AML-193 (cell line): Measurements from ENCODE around the gene POU6F1.

Experiments used
- DNase-seq, 2 experiments: peaks; one replicate each; lab custom pipeline; 2025; lab: John Stamatoyannopoulos, UW

POU6F1 gene

GRCh38 chr12:51163795-51164194, 54.1 kb downstream of the POU6F1 start:
- DNase-seq, result no peak

- no peak for DNase-seq
Measured at GRCh38 chr12:51162217-51162616, 55.6 kb downstream of the POU6F1 start.

GRCh38 chr12:51160814-51161459, 56.9 kb downstream of the POU6F1 start:
- DNase-seq, result no peak

- no peak for DNase-seq
Measured at GRCh38 chr12:51156245-51156765, 61.6 kb downstream of the POU6F1 start.

DNA sequence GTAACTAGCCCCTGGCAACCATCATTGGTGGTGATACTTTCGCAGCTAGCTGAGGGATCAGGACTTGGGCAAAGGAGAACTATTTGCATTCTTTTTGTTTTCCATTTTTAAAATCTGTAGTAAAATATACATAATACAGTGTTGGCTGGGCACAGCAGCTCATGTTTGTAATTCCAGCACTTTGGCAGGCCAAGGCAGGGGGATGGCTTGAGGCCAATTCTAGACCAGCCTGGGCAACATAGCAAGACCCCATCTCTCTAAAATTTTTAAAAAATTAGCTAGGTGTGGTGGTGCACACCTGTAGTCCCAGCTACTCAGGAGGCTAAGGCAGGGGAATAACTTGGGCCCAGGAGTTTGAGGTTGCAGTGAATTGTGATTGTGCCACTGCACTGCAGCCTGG, 64.9 kb downstream of the POU6F1 start:
- DNase-seq, result no peak

GRCh38 chr12:51150777-51151176, 67.1 kb downstream of the POU6F1 start:
- DNase-seq, result no peak

DNA sequence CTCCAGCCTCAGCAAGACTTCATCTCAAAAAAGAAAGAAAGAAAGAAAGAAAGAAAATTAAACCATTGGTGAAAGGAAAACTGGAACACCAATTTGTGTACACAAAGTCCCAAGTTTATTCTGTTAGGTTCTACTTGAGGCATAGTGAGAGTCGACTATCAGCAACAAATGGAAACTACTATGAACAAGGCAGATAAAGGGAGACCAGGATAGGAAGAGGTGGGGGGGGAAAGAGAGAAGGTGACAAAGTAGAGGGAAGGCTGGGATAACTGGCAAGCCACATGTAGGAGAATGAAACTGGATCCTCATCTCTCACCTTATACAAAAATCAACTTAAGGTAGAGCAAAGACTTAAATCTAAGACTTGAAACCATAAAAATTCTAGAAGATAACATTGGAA, 70.6 kb downstream of the POU6F1 start:
- no peak for DNase-seq

DNA sequence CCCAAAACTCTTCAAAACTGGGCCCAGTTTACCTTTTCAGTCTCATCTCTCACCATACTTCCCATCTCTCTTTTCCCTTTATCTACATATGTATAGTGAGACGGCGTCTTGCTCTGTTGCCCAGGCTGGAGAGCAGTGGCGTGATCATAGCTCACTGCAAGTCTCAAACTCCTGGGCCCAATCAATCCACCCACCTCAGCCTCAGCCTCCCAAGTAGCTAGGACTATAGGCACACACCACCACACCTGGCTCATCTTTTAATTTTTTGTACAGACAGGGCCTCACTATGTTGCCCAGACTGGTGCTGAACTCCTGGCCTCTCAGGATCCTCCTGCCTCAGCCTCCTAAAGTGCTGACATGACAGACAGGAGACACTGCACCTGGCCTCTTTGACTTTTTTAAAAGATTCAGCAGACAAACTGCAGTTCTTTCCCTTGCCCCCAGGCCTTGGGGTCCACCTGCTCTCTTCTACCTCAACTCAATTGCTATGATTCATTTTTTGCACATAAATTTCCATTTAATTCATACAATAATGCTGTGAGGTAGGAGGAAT, 78.5 kb downstream of the POU6F1 start:
- DNase-seq, result no peak
